ENCODE measurements around the gene RAB11FIP3. TPM values are rescaled to one million over a fixed set of nuclear protein-coding genes. Genes with fewer than 3 reads are reported as not detected.
"Not testable (repeated sequence)": the region's sequence is repeated elsewhere in the genome, so short reads cannot be mapped to it uniquely, and the experiment has no call there.

RAB11FIP3 gene
- total RNA-seq, 2 experiments from 2014 or later: 14.2 to 17.0 TPM

DNA sequence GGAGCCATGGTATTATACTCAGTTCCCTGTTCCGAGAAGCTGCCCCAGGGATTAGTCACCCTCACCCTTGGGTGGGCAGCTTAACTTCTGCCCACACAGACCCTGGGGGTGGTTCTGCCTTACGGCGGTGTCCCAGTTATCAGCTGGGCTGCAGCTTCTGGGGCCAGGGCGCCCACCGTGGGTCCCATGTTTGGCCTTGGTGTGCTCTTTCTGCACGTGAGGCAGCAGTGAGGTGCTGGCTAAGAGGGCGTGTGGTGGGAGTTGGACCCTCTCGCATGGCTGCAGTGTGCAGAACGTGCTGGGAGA lies 46.7 kb downstream of the RAB11FIP3 start:
- H3K4me1 Mint-ChIP-seq: peaks cover 1% of the 10 kb centered on the region
- H3K9me3 Mint-ChIP-seq (ENCODE audit: low read depth): no peaks in the 10 kb centered on the region
- H3K4me3 Mint-ChIP-seq: no peak overlapping the region
- DNase-seq: no peak
- no peaks in the 10 kb centered on the region for H3K27me3 Mint-ChIP-seq
- CTCF ChIA-PET: no interaction called here
- H3K36me3 Mint-ChIP-seq (ENCODE audit: low read depth): no peaks in the 10 kb centered on the region
- ATAC-seq: no peak
- intact Hi-C loops (cut with DNase I, micrococcal nuclease): no loop called here
- H3K27ac Mint-ChIP-seq: no peak overlapping the region
- POLR2A ChIA-PET: no interaction called here

DNA sequence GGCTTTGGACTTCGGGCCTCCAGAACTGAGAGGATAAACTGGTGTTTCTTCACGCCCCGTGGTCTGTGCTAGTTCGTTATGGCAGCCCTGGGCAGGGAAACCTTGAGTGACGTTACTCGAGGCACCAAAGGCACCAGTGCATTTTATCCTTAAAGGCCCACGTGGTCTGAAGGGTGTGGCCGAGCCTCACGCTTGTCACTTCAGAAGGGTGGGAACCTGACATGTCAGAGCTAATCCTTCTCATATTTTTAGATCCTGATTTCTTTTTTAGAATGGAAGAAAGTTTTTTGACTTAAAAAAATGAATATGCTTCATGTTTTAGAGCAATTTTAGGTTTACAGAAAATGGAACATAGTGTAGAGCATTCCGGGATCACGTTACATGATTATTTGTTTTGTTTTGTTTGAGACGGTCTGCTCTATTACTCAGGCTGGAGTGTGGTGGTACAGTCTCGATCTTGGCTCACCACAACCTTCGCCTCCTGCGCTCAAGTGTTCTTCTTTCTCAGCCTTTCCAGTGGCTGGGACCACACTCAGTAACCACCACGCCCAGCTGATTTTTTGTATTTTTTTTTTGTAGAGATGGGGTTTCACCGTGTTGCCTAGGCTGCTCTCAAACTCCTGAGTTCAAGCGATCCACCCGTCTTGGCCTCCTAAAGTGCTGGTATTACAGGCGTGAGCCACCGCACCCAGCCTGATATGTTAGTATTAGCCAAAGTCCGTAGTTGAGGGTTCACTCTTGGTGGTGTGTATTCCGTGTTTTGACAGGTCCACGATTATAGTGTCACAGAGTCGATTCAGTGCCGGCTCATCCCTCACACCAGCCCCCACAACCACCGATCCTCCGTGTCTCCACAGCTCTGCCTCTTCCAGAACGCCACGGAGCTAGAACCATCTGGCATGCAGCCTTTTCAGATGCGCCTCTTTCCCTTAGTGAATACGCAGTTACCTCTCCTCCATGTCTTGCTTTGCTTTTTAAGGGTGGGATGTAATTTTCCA lies 47.9 kb downstream of the RAB11FIP3 start:
- ChIA-PET POLR2A (no interaction called here), CTCF (no interaction called here)
- Mint-ChIP-seq H3K4me3 (no peak overlapping the region), H3K4me1 (no peaks in the 10 kb centered on the region), H3K27me3 (no peaks in the 10 kb centered on the region), H3K9me3 (ENCODE audit: low read depth) (no peaks in the 10 kb centered on the region), H3K27ac (no peak overlapping the region), H3K36me3 (ENCODE audit: low read depth) (no peaks in the 10 kb centered on the region)
- ATAC-seq (no peak), DNase-seq (no peak)
- intact Hi-C loops (cut with DNase I, micrococcal nuclease): no loop called here

GRCh38 chr16:474420-475122 lies 49.1 kb downstream of the RAB11FIP3 start:
- CTCF ChIA-PET: interaction anchor here (0.7 kb wide), 1 partner anchor 55 kb away, joined by 3 read pairs; no protein-coding TSS in a partner anchor
- POLR2A ChIA-PET: no interaction called here
- intact Hi-C loops (cut with DNase I, micrococcal nuclease): no loop called here
- H3K27ac Mint-ChIP-seq: no peak overlapping the region
- no peaks in the 10 kb centered on the region for H3K27me3 Mint-ChIP-seq
- H3K4me3 Mint-ChIP-seq: no peak overlapping the region
- H3K9me3 Mint-ChIP-seq (ENCODE audit: low read depth): no peaks in the 10 kb centered on the region
- ATAC-seq: no peak
- H3K36me3 Mint-ChIP-seq (ENCODE audit: low read depth): no peaks in the 10 kb centered on the region
- DNase-seq: no peak
- no peaks in the 10 kb centered on the region for H3K4me1 Mint-ChIP-seq

DNA sequence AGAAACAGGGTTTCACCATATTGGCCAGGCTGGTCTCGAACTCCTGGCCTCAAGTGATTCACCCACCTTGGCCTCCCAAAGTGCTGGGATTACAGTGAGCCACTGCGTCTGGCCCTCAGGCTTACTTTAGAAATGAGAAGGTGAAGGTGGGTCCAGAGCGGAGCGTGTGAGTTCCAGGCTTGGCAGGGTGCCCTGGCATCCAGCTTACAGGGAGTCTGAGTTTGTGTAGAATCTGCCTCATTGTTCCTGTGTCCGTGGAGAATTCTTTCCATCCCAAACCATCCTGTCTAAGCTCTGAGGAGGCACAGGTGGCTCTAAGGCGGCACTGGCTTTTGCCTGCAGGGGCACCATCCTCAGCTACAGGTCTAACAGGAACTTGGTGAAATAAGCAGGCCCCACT lies 50.6 kb downstream of the RAB11FIP3 start:
- intact Hi-C loops (cut with DNase I, micrococcal nuclease): no loop called here
- no peak overlapping the region for H3K4me3 Mint-ChIP-seq
- CTCF ChIA-PET: no interaction called here
- no peaks in the 10 kb centered on the region for H3K4me1 Mint-ChIP-seq
- no peaks in the 10 kb centered on the region for H3K27me3 Mint-ChIP-seq
- ATAC-seq: no peak
- H3K9me3 Mint-ChIP-seq (ENCODE audit: low read depth): no peaks in the 10 kb centered on the region
- H3K36me3 Mint-ChIP-seq (ENCODE audit: low read depth): no peaks in the 10 kb centered on the region
- POLR2A ChIA-PET: no interaction called here
- no peak for DNase-seq
- H3K27ac Mint-ChIP-seq: no peak overlapping the region

GRCh38 chr16:477301-478157 lies 52.1 kb downstream of the RAB11FIP3 start:
- POLR2A ChIA-PET: no interaction called here
- no peaks in the 10 kb centered on the region for H3K9me3 Mint-ChIP-seq (ENCODE audit: low read depth)
- CTCF ChIA-PET: no interaction called here
- H3K4me1 Mint-ChIP-seq: no peaks in the 10 kb centered on the region
- no peak overlapping the region for H3K27ac Mint-ChIP-seq
- no peak for ATAC-seq
- DNase-seq: no peak
- H3K27me3 Mint-ChIP-seq: no peaks in the 10 kb centered on the region
- no peak overlapping the region for H3K4me3 Mint-ChIP-seq
- no peaks in the 10 kb centered on the region for H3K36me3 Mint-ChIP-seq (ENCODE audit: low read depth)
- intact Hi-C loops (cut with DNase I, micrococcal nuclease): no loop called here

DNA sequence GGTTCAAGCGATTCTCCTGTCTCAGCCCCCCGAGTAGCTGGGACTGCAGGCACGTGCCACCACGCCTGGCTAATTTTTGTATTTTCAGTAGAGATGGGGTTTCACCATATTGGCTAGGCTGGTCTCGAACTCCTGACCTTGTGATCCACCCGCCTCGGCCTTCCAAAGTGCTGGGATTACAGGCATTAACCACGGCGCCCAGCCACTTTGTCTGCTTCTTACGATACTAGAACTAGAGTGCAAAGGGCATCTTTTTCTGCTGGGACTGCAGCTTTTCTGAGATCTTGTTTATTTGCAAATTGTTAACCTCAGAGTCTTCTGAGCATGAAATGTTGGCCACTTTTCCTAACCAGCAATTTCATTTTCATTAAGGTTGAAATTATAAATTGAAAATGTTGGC lies 52.8 kb downstream of the RAB11FIP3 start:
- H3K27ac Mint-ChIP-seq; intact Hi-C loops (cut with DNase I, micrococcal nuclease); H3K4me1 Mint-ChIP-seq: not testable (repeated sequence)

GRCh38 chr16:482468-483185 lies 57.2 kb downstream of the RAB11FIP3 start:
- peaks cover under 1% of the 10 kb centered on the region for H3K36me3 Mint-ChIP-seq (ENCODE audit: low read depth)
- ATAC-seq: no peak
- DNase-seq: no peak
- no peaks in the 10 kb centered on the region for H3K4me1 Mint-ChIP-seq
- ChIA-PET CTCF (no interaction called here), POLR2A (no interaction called here)
- H3K9me3 Mint-ChIP-seq (ENCODE audit: low read depth): no peaks in the 10 kb centered on the region
- H3K27ac Mint-ChIP-seq: no peak overlapping the region
- H3K27me3 Mint-ChIP-seq: no peaks in the 10 kb centered on the region
- no peak overlapping the region for H3K4me3 Mint-ChIP-seq
- intact Hi-C loops (cut with DNase I, micrococcal nuclease): no loop called here

More for the DNA sequence above, 52.8 kb downstream of the RAB11FIP3 start:
- DNase-seq; CTCF ChIA-PET; H3K9me3 Mint-ChIP-seq (ENCODE audit: low read depth); H3K27me3 Mint-ChIP-seq; ATAC-seq; H3K4me3 Mint-ChIP-seq; H3K36me3 Mint-ChIP-seq (ENCODE audit: low read depth): not testable (repeated sequence)
- POLR2A ChIA-PET: interaction anchor here (0.6 kb wide), 1 partner anchor 23 kb away, joined by 3 read pairs; no protein-coding TSS in a partner anchor

- H3K9me3 Mint-ChIP-seq (ENCODE audit: low read depth): no peaks in the 10 kb centered on the region
- POLR2A ChIA-PET: no interaction called here
- H3K27ac Mint-ChIP-seq: no peak overlapping the region
- ATAC-seq: no peak
- CTCF ChIA-PET: no interaction called here
- no peaks in the 10 kb centered on the region for H3K4me1 Mint-ChIP-seq
- no peak overlapping the region for H3K4me3 Mint-ChIP-seq
- intact Hi-C loops (cut with DNase I, micrococcal nuclease): no loop called here
- no peak for DNase-seq
- H3K36me3 Mint-ChIP-seq (ENCODE audit: low read depth): peaks cover 4% of the 10 kb centered on the region
- no peaks in the 10 kb centered on the region for H3K27me3 Mint-ChIP-seq
Measured at GRCh38 chr16:483341-484075, 58.1 kb downstream of the RAB11FIP3 start.

DNA sequence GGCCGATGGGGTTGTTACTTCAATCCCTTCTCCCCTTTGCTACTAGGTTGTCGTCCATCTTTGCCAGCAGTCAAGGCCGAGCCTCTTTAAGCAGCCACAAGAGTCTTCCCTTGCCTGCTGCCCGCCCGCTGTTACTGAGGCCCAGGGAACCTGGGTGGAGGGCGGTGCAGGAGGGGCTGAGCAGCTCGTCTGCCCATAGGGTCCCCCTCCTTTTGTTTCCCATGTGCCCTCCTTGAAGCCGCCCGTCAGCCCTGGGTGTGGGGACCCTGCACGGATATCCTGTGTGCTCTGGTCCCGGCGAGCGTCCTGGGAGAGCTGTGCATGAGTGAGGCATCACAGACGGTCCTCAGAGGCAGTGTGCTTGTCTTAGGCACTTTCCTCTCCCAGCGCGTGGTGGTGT lies 64.2 kb downstream of the RAB11FIP3 start:
- intact Hi-C loops (cut with DNase I, micrococcal nuclease): loop anchor here in 1 of 2 experiments (5.0 kb wide), 1 partner anchor 97 kb away; no protein-coding TSS in a partner anchor
- ATAC-seq (no peak), DNase-seq (no peak)
- Mint-ChIP-seq H3K36me3 (ENCODE audit: low read depth) (peaks cover 8% of the 10 kb centered on the region), H3K4me1 (no peaks in the 10 kb centered on the region), H3K9me3 (ENCODE audit: low read depth) (no peaks in the 10 kb centered on the region), H3K27me3 (no peaks in the 10 kb centered on the region), H3K4me3 (no peak overlapping the region), H3K27ac (no peak overlapping the region)
- CTCF ChIA-PET: interaction anchor here (1.4 kb wide), 1 partner anchor 9 kb away, joined by 3 read pairs; no protein-coding TSS in a partner anchor
- POLR2A ChIA-PET: no interaction called here

GRCh38 chr16:490768-491167 lies 65.3 kb downstream of the RAB11FIP3 start:
- Mint-ChIP-seq H3K27me3 (no peaks in the 10 kb centered on the region), H3K27ac (no peak overlapping the region), H3K9me3 (ENCODE audit: low read depth) (no peaks in the 10 kb centered on the region), H3K36me3 (ENCODE audit: low read depth) (peaks cover 8% of the 10 kb centered on the region), H3K4me3 (no peak overlapping the region), H3K4me1 (no peaks in the 10 kb centered on the region)
- intact Hi-C loops (cut with DNase I, micrococcal nuclease): no loop called here
- no peak for DNase-seq
- ChIA-PET CTCF (interaction anchor here (0.5 kb wide), 1 partner anchor 364 kb away, joined by 3 read pairs; no protein-coding TSS in a partner anchor), POLR2A (interaction anchor here (0.8 kb wide), 1 partner anchor 11 kb away, joined by 4 read pairs; no protein-coding TSS in a partner anchor)
- no peak for ATAC-seq

Measured in activated CD4-positive, alpha-beta T cell treated with anti-CD3 and anti-CD28 coated beads for 36 hours (primary cell).